Cardiac muscle cell (in vitro differentiated cells and primary cell): ENCODE results near the gene CHST11. TPM values are rescaled to one million over a fixed set of nuclear protein-coding genes. Genes with fewer than 3 reads are reported as not detected.

ENCODE experiments used
- DNase-seq, 2 donors: peaks; one replicate each; pipeline versions ENCODE4 v3.0.0 to v3.0.0-alpha.2; 2010 to 2017; ENCODE audit warnings: low read depth in 1 of 2, low spot score in 1 of 2
- H3K27ac ChIP-seq: fragments of 200-600 bp; sonication (generic); 2 replicates; pipeline ENCODE4 v1.5.1; 2016
- H3K27me3 ChIP-seq: fragments of 200-600 bp; sonication (generic); 2 replicates; pipeline ENCODE4 v1.6.0; 2016; ENCODE audit warnings: control low read depth
- H3K36me3 ChIP-seq: fragments of 200-600 bp; sonication (generic); 2 replicates; pipeline ENCODE4 v1.5.1; 2016; ENCODE audit warnings: control low read depth
- H3K4me1 ChIP-seq: fragments of 200-600 bp; sonication (generic); 2 replicates; pipeline ENCODE4 v1.8.1; 2017; ENCODE audit warnings: low read depth, mild to moderate bottlenecking, mixed run types
- H3K4me3 ChIP-seq: fragments of 200-600 bp; sonication (generic); 2 replicates; pipeline ENCODE4 v1.5.1; 2016; ENCODE audit warnings: mild to moderate bottlenecking
- H3K9me3 ChIP-seq: fragments of 200-600 bp; sonication (generic); 2 replicates; pipeline ENCODE4 v1.5.1; 2017; ENCODE audit warnings: low read depth, mild to moderate bottlenecking, control low read depth
- polyA plus RNA-seq: library from polyadenylated mRNA; unstranded; fragments of >200 nt; fragmentation: Nextera tagmentation; extraction: Ambion mirVana; gene quantifications from 2 replicates; pipeline ENCODE4 v1.2.1, GENCODE V29; 2016
- total RNA-seq: library from RNA; depleted of rRNA; stranded (reverse); fragments of >200 nt; gene quantifications from 2 replicates; pipeline ENCODE4 v1.2.3, GENCODE V29; 2016
- TF ChIP-seq, protein P1 (sequence below): IDR thresholded peaks from 2 replicates; pipeline ENCODE4 v1.5.1; 2012; ENCODE audit warnings: low read depth, mild to moderate bottlenecking, low read length

Gene CHST11
- total and polyA plus RNA-seq, 2 experiments from 2014 or later = 24.2 to 39.8 TPM

DNA sequence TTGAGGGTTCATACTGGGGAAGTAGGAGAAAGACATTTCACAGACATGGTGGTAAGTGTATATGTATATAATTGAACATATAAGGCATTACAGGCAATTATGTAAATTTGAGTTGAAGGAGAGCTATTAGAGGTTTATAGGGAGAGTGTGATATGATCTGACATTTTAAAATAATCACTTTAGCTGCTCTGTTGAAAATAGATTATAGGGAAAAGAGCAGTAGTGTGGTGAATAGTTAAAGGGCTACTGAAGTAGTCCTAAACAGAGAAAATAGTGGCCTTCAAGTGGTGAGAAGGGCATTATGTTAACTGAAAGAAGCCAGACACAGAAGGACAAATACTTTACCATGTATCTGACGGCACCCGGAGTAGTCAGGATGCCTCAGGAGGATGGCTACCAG, 267.1 kb downstream of the CHST11 start:
- TF ChIP-seq, protein P1, sequence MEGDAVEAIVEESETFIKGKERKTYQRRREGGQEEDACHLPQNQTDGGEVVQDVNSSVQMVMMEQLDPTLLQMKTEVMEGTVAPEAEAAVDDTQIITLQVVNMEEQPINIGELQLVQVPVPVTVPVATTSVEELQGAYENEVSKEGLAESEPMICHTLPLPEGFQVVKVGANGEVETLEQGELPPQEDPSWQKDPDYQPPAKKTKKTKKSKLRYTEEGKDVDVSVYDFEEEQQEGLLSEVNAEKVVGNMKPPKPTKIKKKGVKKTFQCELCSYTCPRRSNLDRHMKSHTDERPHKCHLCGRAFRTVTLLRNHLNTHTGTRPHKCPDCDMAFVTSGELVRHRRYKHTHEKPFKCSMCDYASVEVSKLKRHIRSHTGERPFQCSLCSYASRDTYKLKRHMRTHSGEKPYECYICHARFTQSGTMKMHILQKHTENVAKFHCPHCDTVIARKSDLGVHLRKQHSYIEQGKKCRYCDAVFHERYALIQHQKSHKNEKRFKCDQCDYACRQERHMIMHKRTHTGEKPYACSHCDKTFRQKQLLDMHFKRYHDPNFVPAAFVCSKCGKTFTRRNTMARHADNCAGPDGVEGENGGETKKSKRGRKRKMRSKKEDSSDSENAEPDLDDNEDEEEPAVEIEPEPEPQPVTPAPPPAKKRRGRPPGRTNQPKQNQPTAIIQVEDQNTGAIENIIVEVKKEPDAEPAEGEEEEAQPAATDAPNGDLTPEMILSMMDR = no peak
- Histone ChIP-seq H3K4me3 (no peak overlapping the region), H3K4me1 (peaks cover 28% of the 10 kb centered on the region), H3K9me3 (no peaks in the 10 kb centered on the region), H3K27me3 (no peaks in the 10 kb centered on the region), H3K36me3 (no peaks in the 10 kb centered on the region), H3K27ac (peak overlapping the region; percentile 34)
- no peak for DNase-seq

- H3K27me3 ChIP-seq = no peaks in the 10 kb centered on the region
- peaks cover 33% of the 10 kb centered on the region for H3K4me1 ChIP-seq
- no peak overlapping the region for H3K27ac ChIP-seq
- no peaks in the 10 kb centered on the region for H3K36me3 ChIP-seq
- H3K4me3 ChIP-seq = no peak overlapping the region
- no peak for DNase-seq
- TF ChIP-seq, protein P1 = no peak
- no peaks in the 10 kb centered on the region for H3K9me3 ChIP-seq
These were observed 268.3 kb downstream of the CHST11 start for GRCh38 chr12:104724992-104725585.

- Histone ChIP-seq H3K9me3 (no peaks in the 10 kb centered on the region), H3K4me3 (no peak overlapping the region), H3K4me1 (peaks cover 33% of the 10 kb centered on the region), H3K27me3 (no peaks in the 10 kb centered on the region), H3K36me3 (no peaks in the 10 kb centered on the region), H3K27ac (no peak overlapping the region)
- TF ChIP-seq, protein P1 = no peak
- DNase-seq = no peak
These were observed 268.9 kb downstream of the CHST11 start for GRCh38 chr12:104725610-104726009.

DNA sequence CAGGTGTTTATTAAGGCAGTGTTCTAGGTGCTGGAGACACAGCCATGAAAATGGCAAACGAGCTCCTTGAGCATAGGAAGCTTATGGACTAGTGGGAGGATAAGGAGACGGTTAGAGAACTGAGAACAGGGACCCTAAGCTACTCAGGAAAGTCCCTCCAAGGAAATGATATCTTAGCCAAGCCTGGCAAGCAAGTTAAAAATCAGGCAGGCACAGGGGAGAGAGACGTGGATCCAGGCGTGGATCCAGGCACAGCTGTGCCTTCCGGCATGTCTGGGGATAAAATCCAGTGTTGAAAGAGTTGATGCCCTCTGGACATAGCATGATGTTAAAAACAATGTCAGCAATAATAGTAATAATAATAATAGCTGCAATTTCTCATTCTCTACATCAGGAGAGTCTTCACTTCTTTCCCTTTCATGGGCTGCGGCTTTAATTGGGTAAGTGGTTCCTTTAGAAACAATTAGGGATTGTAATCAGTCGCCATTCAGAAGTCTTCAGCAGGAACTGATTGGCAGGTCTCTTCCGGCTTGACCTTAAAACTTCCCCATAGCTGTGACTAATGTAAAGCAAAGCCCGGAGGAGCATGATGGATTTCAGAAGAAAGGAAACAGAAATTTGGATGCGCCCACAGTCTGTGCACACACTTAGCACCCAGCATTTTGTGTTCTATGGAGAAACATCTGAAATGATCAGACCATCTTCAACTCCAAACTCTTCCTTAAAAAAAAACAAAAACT, 271.1 kb downstream of the CHST11 start:
- TF ChIP-seq, protein P1 = no peak
- no peaks in the 10 kb centered on the region for H3K9me3 ChIP-seq
- no peaks in the 10 kb centered on the region for H3K27me3 ChIP-seq
- no peak overlapping the region for H3K4me3 ChIP-seq
- H3K27ac ChIP-seq = no peak overlapping the region
- H3K4me1 ChIP-seq = peaks cover 28% of the 10 kb centered on the region
- DNase-seq = peak in 1 of 2 donors; percentile 25
- no peaks in the 10 kb centered on the region for H3K36me3 ChIP-seq

GRCh38 chr12:104729091-104729490, 272.3 kb downstream of the CHST11 start:
- Histone ChIP-seq H3K36me3 (no peaks in the 10 kb centered on the region), H3K4me1 (peaks cover 18% of the 10 kb centered on the region), H3K4me3 (no peak overlapping the region), H3K9me3 (no peaks in the 10 kb centered on the region), H3K27me3 (no peaks in the 10 kb centered on the region), H3K27ac (no peak overlapping the region)
- DNase-seq = no peak
- TF ChIP-seq, protein P1 = no peak
